Esophagus squamous epithelium (tissue), 4 donors: ENCODE measurements around the gene BRD9.

Experiments
- POLR2A ChIP-seq, 4 donors: fragments of 450-650 bp; IDR thresholded peaks; one replicate each; pipeline ENCODE4 v1.6.1; 2017; ENCODE audit warnings: antibody characterized with exemption in 4 of 4, mild to moderate bottlenecking in 4 of 4, moderate library complexity in 3 of 4
- TF ChIP-seq, protein P1 (sequence below), 6 experiments: fragments of 450-650 bp in 4 of 6; fragments of 200-600 bp in 2 of 6; sonication (generic) in 2 of 6; IDR thresholded peaks; one replicate each; pipeline ENCODE4 v1.5.1; 2016 to 2019; ENCODE audit warnings: antibody characterized with exemption in 6 of 6, mild to moderate bottlenecking in 4 of 6, moderate library complexity in 4 of 6

DNA sequence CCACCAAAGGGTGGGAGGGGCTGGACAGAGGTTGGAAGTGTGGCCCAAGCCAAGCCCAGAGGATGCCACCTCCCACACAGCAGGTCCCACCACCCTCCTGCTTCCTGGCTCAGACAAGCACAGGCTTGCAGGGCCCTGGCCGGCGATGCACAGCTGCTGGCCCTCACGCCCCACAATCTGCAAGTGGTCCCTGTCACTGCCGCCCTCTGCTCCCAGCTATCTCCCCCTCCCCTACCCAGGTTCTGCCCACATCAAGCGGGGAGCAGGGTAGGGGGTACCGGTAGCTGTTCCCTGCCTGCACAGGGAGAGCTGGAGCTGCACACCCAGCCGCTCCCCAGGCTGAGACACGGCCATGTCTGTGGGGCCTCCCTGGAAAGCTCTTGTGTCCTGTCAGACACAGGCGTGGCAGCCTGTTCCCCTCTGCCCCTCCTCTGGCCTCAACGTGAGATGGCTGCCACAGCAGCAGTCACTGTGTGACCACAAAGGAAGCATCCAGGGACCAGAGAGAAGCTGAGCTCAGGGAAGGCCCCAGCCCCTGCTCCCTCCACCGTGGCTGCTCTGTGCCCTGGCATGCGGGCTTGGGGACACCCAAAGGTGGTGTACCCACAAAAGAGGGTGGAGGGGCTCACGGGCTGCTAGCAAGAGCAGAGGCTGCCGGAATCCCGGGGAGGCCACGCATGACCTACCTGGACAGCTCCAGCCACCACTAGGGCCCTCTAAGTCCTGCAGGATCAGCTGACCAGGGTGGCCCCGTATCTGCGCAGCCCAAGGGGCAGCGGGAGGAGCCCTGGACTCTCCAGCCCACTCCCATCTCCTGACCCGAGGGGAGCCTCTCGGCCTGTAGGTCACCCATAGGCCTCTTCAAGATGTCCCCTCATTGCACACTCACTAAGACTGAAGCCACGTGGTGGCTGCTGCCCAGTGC lies 30.9 kb downstream of the BRD9 start:
- TF ChIP-seq, protein P1, sequence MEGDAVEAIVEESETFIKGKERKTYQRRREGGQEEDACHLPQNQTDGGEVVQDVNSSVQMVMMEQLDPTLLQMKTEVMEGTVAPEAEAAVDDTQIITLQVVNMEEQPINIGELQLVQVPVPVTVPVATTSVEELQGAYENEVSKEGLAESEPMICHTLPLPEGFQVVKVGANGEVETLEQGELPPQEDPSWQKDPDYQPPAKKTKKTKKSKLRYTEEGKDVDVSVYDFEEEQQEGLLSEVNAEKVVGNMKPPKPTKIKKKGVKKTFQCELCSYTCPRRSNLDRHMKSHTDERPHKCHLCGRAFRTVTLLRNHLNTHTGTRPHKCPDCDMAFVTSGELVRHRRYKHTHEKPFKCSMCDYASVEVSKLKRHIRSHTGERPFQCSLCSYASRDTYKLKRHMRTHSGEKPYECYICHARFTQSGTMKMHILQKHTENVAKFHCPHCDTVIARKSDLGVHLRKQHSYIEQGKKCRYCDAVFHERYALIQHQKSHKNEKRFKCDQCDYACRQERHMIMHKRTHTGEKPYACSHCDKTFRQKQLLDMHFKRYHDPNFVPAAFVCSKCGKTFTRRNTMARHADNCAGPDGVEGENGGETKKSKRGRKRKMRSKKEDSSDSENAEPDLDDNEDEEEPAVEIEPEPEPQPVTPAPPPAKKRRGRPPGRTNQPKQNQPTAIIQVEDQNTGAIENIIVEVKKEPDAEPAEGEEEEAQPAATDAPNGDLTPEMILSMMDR (IDR thresholded peaks at IDR 0.05) = no peak
- TF ChIP-seq POLR2A (IDR thresholded peaks at IDR 0.05) = no peak
